CD4-positive, alpha-beta T cell treated with Interleukin-6 at 100 ng/mL for 8 hours (primary cell): Measurements from ENCODE around the gene PLXNA2.
A peak's percentile ranks its signal among the peaks of the same experiment; 100 is the strongest.

ENCODE experiments used
- DNase-seq: peaks from one replicate; pipeline ENCODE4 v3.0.0-alpha.2; 2020; ENCODE audit warnings: mixed read lengths, low spot score

PLXNA2 gene

GRCh38 chr1:208243967-208244916 is at the start of gene PLXNA2:
Gene PLXNA2, minus strand, starts transcription at chr1:208244384. Its CDS starts 26,462 bp downstream, at chr1:208217922.
- peak; percentile 66 for DNase-seq

GRCh38 chr1:208292908-208293307 is 48.7 kb upstream of the PLXNA2 start:
- DNase-seq: no peak

- no peak for DNase-seq
These were observed 47.9 kb upstream of the PLXNA2 start for GRCh38 chr1:208291923-208292711.

GRCh38 chr1:208291129-208291528 is 46.9 kb upstream of the PLXNA2 start:
- no peak for DNase-seq

- DNase-seq: no peak
These were observed 45.5 kb upstream of the PLXNA2 start for GRCh38 chr1:208289716-208290115.

GRCh38 chr1:208288495-208288894 is 44.3 kb upstream of the PLXNA2 start:
- no peak for DNase-seq

GRCh38 chr1:208280681-208281450 is 36.7 kb upstream of the PLXNA2 start:
- no peak for DNase-seq

GRCh38 chr1:208279826-208280588 is 35.8 kb upstream of the PLXNA2 start:
- DNase-seq: no peak

- DNase-seq: no peak
These were observed 34.5 kb upstream of the PLXNA2 start for GRCh38 chr1:208278638-208279037.

- DNase-seq: no peak
These were observed 32.7 kb upstream of the PLXNA2 start for GRCh38 chr1:208276757-208277435.

GRCh38 chr1:208275083-208275482 is 30.9 kb upstream of the PLXNA2 start:
- no peak for DNase-seq

GRCh38 chr1:208273386-208274017 is 29.3 kb upstream of the PLXNA2 start:
- DNase-seq: no peak

- no peak for DNase-seq
These were observed 28.5 kb upstream of the PLXNA2 start for GRCh38 chr1:208272713-208273112.

- DNase-seq: no peak
These were observed 28.1 kb upstream of the PLXNA2 start for GRCh38 chr1:208272311-208272710.

GRCh38 chr1:208271236-208271635 is 27.1 kb upstream of the PLXNA2 start:
- DNase-seq: no peak

GRCh38 chr1:208270651-208271141 is 26.5 kb upstream of the PLXNA2 start:
- DNase-seq: no peak

GRCh38 chr1:208269338-208269666 is 25.1 kb upstream of the PLXNA2 start:
- DNase-seq: no peak

GRCh38 chr1:208268541-208269337 is 24.6 kb upstream of the PLXNA2 start:
- no peak for DNase-seq

GRCh38 chr1:208265525-208265924 is 21.3 kb upstream of the PLXNA2 start:
- no peak for DNase-seq

GRCh38 chr1:208265122-208265469 is 20.9 kb upstream of the PLXNA2 start:
- no peak for DNase-seq
